ENCODE results near the gene NUBP2. TPM values are rescaled to one million over a fixed set of nuclear protein-coding genes. Genes with fewer than 3 reads are reported as not detected.

Gene NUBP2
- total and polyA plus RNA-seq, 10 of the 15 experiments (the other 5 are each of a cell fraction or from before 2014, with no cell fraction given) = 1.9 to 129 (median 51.7) TPM

- no peak for ATAC-seq
- TF ChIP-seq PML (IDR thresholded peaks at IDR 0.05; ENCODE audit: low read length) = no peak
- no peaks in the 10 kb centered on the region for H4K20me1 ChIP-seq (ENCODE audit: control insufficient read depth, insufficient read depth)
- H3K4me1 ChIP-seq (ENCODE audit: control insufficient read depth, insufficient read depth, low read length) = no peaks in the 10 kb centered on the region
- H3K9ac ChIP-seq (ENCODE audit: control insufficient read depth, insufficient read depth, low read length) = no peak overlapping the region
- 95% methylated on average over 17 of the region's 22 CpGs for WGBS (ENCODE audit: insufficient coverage, insufficient replicate concordance, low lambda C conversion rate, missing lambda C conversion rate)
- ChIA-PET POLR2A (no interaction called here), SMC1A (ENCODE audit: uncharacterized antibody, unreplicated experiment) (no interaction called here), CTCF (no interaction called here), RAD21 (ENCODE audit: unreplicated experiment) (no interaction called here)
- FAIRE-seq = no peak
- intact Hi-C loops (cut with micrococcal nuclease; ENCODE audit: unreplicated experiment) = no loop called here
- no peaks in the 10 kb centered on the region for H3K79me2 ChIP-seq (ENCODE audit: control insufficient read depth, insufficient read depth, low read length)
- no peak for DNase-seq (ENCODE audit: low read depth, low spot score)
- in situ Hi-C loops (cut with MboI) = no loop called here
- H3K4me3 ChIP-seq = no peak overlapping the region
- peaks cover 6% of the 10 kb centered on the region; the same call in 1 of the 3 replicates for H3K9me3 ChIP-seq (replicated peaks; ENCODE audit: control insufficient read depth, insufficient read depth, low read length)
- BruUV-seq (replicated peaks) = no TSS peak
- H3K27ac ChIP-seq (ENCODE audit: control insufficient read depth, insufficient read depth) = no peak overlapping the region
- H3K27me3 ChIP-seq (replicated peaks in 1 of 2; ENCODE audit: control insufficient read depth in 2 of 2, insufficient read depth in 2 of 2, low read length in 1 of 2) = no peaks in the 10 kb centered on the region
- H2AFZ ChIP-seq (ENCODE audit: control insufficient read depth, low read depth, low read length) = no peak overlapping the region
- no peak overlapping the region for H3K4me2 ChIP-seq (ENCODE audit: control insufficient read depth, insufficient read depth)
- H3K36me3 ChIP-seq (ENCODE audit: control insufficient read depth in 2 of 2, insufficient read depth in 2 of 2, low read length in 1 of 2) = peaks cover 0 to 24% of the 10 kb centered on the region in 2 experiments
Measured at GRCh38 chr16:1734123-1734522, 48.6 kb upstream of the NUBP2 start.

GRCh38 chr16:1734816-1735215 lies 47.9 kb upstream of the NUBP2 start:
- SMC1A ChIA-PET (ENCODE audit: uncharacterized antibody, unreplicated experiment) = no interaction called here
- no peak for DNase-seq (ENCODE audit: low read depth, low spot score)
- Histone ChIP-seq H3K4me1 (ENCODE audit: control insufficient read depth, insufficient read depth, low read length) (no peaks in the 10 kb centered on the region), H3K9me3 (replicated peaks; ENCODE audit: control insufficient read depth, insufficient read depth, low read length) (peaks cover 6% of the 10 kb centered on the region; the same call in 1 of the 3 replicates), H3K36me3 (ENCODE audit: control insufficient read depth in 2 of 2, insufficient read depth in 2 of 2, low read length in 1 of 2) (peaks cover 0 to 22% of the 10 kb centered on the region in 2 experiments; a peak in 3 of 4 replicates), H2AFZ (ENCODE audit: control insufficient read depth, low read depth, low read length) (no peak overlapping the region), H3K27me3 (replicated peaks in 1 of 2; ENCODE audit: control insufficient read depth in 2 of 2, insufficient read depth in 2 of 2, low read length in 1 of 2) (no peaks in the 10 kb centered on the region), H3K79me2 (ENCODE audit: control insufficient read depth, insufficient read depth, low read length) (no peaks in the 10 kb centered on the region), H3K27ac (ENCODE audit: control insufficient read depth, insufficient read depth) (no peak overlapping the region), H4K20me1 (ENCODE audit: control insufficient read depth, insufficient read depth) (no peaks in the 10 kb centered on the region), H3K4me2 (ENCODE audit: control insufficient read depth, insufficient read depth) (no peak overlapping the region), H3K4me3 (no peak overlapping the region), H3K9ac (ENCODE audit: control insufficient read depth, insufficient read depth, low read length) (no peak overlapping the region)
- in situ Hi-C loops (cut with MboI) (no loop called here), intact Hi-C loops (cut with micrococcal nuclease; ENCODE audit: unreplicated experiment) (no loop called here)
- FAIRE-seq = no peak
- BruUV-seq (replicated peaks) = no TSS peak
- CTCF ChIA-PET = no interaction called here
- POLR2A ChIA-PET = no interaction called here
- no peak for TF ChIP-seq TCF12 (IDR thresholded peaks at IDR 0.05; ENCODE audit: low read depth, low read length)
- RAD21 ChIA-PET (ENCODE audit: unreplicated experiment) = no interaction called here
- WGBS (ENCODE audit: insufficient coverage, insufficient replicate concordance, low lambda C conversion rate, missing lambda C conversion rate) = over 99% methylated on average over 22 of the region's 22 CpGs
- ATAC-seq = no peak
